Memory B cell (primary cell): ENCODE results near the gene CDH13.

Experiments used
- ATAC-seq: fragments of 150-1000 bp; cut with Tn5 transposase; 2 replicates; pipeline ENCODE4 v1.10.0; 2021; ENCODE audit warnings: low read depth, mild to moderate bottlenecking, moderate library complexity
- DNase-seq, 2 donors: peaks; one replicate each; pipeline ENCODE4 v3.0.0; 2022; ENCODE audit warnings: low spot score in 2 of 2
- H3K27ac Mint-ChIP-seq: one replicate; pipeline ENCODE4 v1.8.0; 2022; ENCODE audit warnings: mild to moderate bottlenecking, moderate library complexity, mixed read lengths
- H3K27me3 Mint-ChIP-seq: one replicate; pipeline ENCODE4 v1.8.0; 2022; ENCODE audit warnings: mixed read lengths
- H3K36me3 Mint-ChIP-seq: one replicate; pipeline ENCODE4 v1.8.0; 2022; ENCODE audit warnings: mild to moderate bottlenecking, mixed read lengths
- H3K4me1 Mint-ChIP-seq: one replicate; pipeline ENCODE4 v1.8.0; 2022; ENCODE audit warnings: mixed read lengths
- H3K4me3 Mint-ChIP-seq: one replicate; pipeline ENCODE4 v1.8.0; 2022; ENCODE audit warnings: mild to moderate bottlenecking, moderate library complexity, mixed read lengths
- H3K9me3 Mint-ChIP-seq: one replicate; pipeline ENCODE4 v1.8.0; 2022; ENCODE audit warnings: mixed read lengths

The CDH13 gene

GRCh38 chr16:82605863-82606620 is 20.7 kb upstream of the CDH13 start:
- ATAC-seq (no peak), DNase-seq (no peak)
- peaks cover 4% of the 10 kb centered on the region for H3K27me3 Mint-ChIP-seq
- no peaks in the 10 kb centered on the region for H3K4me1 Mint-ChIP-seq
- no peak overlapping the region for H3K27ac Mint-ChIP-seq
- H3K4me3 Mint-ChIP-seq, result no peak overlapping the region
- no peaks in the 10 kb centered on the region for H3K36me3 Mint-ChIP-seq
- no peaks in the 10 kb centered on the region for H3K9me3 Mint-ChIP-seq

DNA sequence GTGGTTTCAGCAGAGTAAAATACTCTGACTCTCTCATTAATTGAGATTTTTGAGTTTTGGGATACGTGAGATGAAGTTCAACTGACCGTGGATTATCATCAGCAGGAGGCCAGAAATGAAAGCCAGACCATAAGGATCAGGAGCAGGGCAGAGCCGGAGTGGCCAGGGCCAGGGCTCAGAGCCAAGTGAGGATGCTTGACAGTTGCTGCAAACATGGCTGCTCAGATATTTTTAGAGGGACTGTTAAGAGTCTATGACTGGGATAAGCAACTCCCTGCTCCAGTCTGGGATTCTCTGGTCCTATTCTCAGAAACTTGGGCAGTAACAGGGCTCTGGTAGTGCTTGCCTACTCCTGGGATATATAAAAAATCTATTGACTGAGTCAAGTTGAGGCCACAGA is 17.6 kb upstream of the CDH13 start:
- H3K4me3 Mint-ChIP-seq, result no peak overlapping the region

GRCh38 chr16:82612263-82612662 is 14.5 kb upstream of the CDH13 start:
- ATAC-seq (no peak), DNase-seq (no peak)
- Mint-ChIP-seq H3K36me3 (no peaks in the 10 kb centered on the region), H3K9me3 (no peaks in the 10 kb centered on the region), H3K27ac (no peak overlapping the region), H3K4me3 (no peak overlapping the region), H3K4me1 (no peaks in the 10 kb centered on the region), H3K27me3 (peaks cover 4% of the 10 kb centered on the region)

More for the DNA sequence above, 17.6 kb upstream of the CDH13 start:
- no peaks in the 10 kb centered on the region for H3K9me3 Mint-ChIP-seq
- no peaks in the 10 kb centered on the region for H3K4me1 Mint-ChIP-seq
- H3K27me3 Mint-ChIP-seq, result peaks cover 4% of the 10 kb centered on the region
- DNase-seq (no peak), ATAC-seq (no peak)
- no peaks in the 10 kb centered on the region for H3K36me3 Mint-ChIP-seq
- no peak overlapping the region for H3K27ac Mint-ChIP-seq

GRCh38 chr16:82616356-82616755 is 10.4 kb upstream of the CDH13 start:
- H3K27ac Mint-ChIP-seq, result no peak overlapping the region
- no peaks in the 10 kb centered on the region for H3K4me1 Mint-ChIP-seq
- H3K4me3 Mint-ChIP-seq, result no peak overlapping the region
- H3K9me3 Mint-ChIP-seq, result no peaks in the 10 kb centered on the region
- peaks cover 13% of the 10 kb centered on the region for H3K27me3 Mint-ChIP-seq
- DNase-seq (no peak), ATAC-seq (no peak)
- no peaks in the 10 kb centered on the region for H3K36me3 Mint-ChIP-seq

GRCh38 chr16:82621781-82622180 is 5.0 kb upstream of the CDH13 start:
- Mint-ChIP-seq H3K4me1 (no peaks in the 10 kb centered on the region), H3K36me3 (no peaks in the 10 kb centered on the region), H3K27ac (no peak overlapping the region), H3K9me3 (no peaks in the 10 kb centered on the region), H3K27me3 (peaks cover 29% of the 10 kb centered on the region), H3K4me3 (no peak overlapping the region)
- ATAC-seq (no peak), DNase-seq (no peak)

DNA sequence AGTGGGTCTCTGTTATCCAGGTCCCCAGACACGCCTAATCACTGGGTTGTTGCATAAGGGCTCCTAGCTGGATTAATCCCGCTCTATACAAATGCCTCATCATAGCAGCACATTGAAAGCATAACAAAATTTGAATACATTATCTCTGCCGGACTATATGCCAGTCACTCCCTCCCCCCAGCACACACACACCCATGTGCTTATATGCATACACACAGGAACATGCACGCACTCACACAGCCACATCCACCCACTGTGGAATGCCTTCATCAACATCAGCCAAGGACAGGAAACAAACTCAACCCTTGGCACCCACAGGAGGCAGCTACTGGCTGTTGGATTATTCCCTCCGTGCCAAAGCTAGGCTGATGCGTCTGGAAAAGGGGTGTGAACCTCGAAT is 3.5 kb upstream of the CDH13 start:
- no peaks in the 10 kb centered on the region for H3K36me3 Mint-ChIP-seq
- DNase-seq, result no peak
- H3K4me1 Mint-ChIP-seq, result no peaks in the 10 kb centered on the region
- H3K27me3 Mint-ChIP-seq, result peaks cover 29% of the 10 kb centered on the region
- no peak overlapping the region for H3K4me3 Mint-ChIP-seq
- no peak overlapping the region for H3K27ac Mint-ChIP-seq
- no peak for ATAC-seq
- no peaks in the 10 kb centered on the region for H3K9me3 Mint-ChIP-seq

- H3K4me1 Mint-ChIP-seq, result no peaks in the 10 kb centered on the region
- DNase-seq (no peak), ATAC-seq (no peak)
- H3K36me3 Mint-ChIP-seq, result no peaks in the 10 kb centered on the region
- no peak overlapping the region for H3K27ac Mint-ChIP-seq
- H3K9me3 Mint-ChIP-seq, result no peaks in the 10 kb centered on the region
- H3K27me3 Mint-ChIP-seq, result peaks cover 28% of the 10 kb centered on the region
- H3K4me3 Mint-ChIP-seq, result no peak overlapping the region
Observed at GRCh38 chr16:82625066-82625968, 1.5 kb upstream of the CDH13 start.

GRCh38 chr16:82628088-82628423 is 1.3 kb downstream of the CDH13 start:
- Mint-ChIP-seq H3K27ac (no peak overlapping the region), H3K4me1 (no peaks in the 10 kb centered on the region), H3K9me3 (no peaks in the 10 kb centered on the region), H3K36me3 (no peaks in the 10 kb centered on the region), H3K27me3 (peaks cover 20% of the 10 kb centered on the region), H3K4me3 (no peak overlapping the region)
- ATAC-seq (no peak), DNase-seq (no peak)

DNA sequence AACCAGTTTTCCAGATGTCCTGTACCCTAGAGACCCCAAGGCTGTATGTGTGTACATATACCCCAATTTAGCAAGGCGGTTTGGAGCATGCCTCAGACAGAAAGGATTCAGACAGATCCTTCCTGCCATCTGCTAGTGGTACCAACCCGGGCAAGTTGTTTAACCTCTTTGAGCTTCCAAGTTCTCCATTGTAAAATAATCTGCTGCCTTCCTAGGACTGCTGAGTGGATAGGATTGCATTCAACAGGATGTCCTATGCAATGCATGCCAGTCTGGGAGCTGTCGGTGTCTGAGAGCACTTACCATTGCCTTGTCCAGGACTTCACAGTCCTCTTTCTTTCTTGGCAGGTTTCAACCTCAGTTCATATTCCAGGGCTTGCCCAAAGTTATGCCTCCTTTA is 1.9 kb downstream of the CDH13 start:
- no peak overlapping the region for H3K27ac Mint-ChIP-seq
- H3K27me3 Mint-ChIP-seq, result peaks cover 20% of the 10 kb centered on the region
- no peak overlapping the region for H3K4me3 Mint-ChIP-seq
- DNase-seq (no peak), ATAC-seq (no peak)
- no peaks in the 10 kb centered on the region for H3K9me3 Mint-ChIP-seq
- H3K4me1 Mint-ChIP-seq, result no peaks in the 10 kb centered on the region
- no peaks in the 10 kb centered on the region for H3K36me3 Mint-ChIP-seq

DNA sequence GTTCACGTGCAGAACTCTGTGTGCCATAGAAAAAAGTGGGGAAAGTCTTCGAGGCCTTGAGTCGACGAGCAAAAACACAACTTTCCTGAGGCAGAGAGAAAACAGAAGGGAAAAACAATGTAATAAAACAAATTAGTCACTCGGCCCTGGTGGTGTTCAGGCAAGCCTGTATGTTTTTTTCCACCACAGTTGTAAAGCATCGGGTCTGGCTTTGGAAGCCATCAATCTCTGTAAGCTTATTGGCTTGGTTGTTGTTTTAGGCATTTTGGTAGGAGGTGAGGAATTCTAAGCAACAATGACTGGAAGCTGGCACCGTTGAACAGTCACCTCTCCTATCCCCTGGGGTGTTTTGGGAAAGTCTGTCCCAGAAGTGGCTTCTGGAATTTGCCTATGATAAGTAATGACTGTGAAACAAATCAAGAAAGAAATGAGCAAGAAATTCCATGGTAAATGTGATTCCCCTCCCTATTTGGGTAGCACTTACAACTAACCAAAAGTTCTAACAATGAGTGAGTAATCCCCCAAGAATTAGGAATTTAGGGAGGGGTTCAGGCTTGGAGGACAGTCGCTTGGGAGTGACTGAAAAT is 2.8 kb downstream of the CDH13 start:
- Mint-ChIP-seq H3K27me3 (peaks cover 17% of the 10 kb centered on the region), H3K36me3 (no peaks in the 10 kb centered on the region), H3K9me3 (no peaks in the 10 kb centered on the region), H3K4me1 (no peaks in the 10 kb centered on the region), H3K27ac (no peak overlapping the region), H3K4me3 (no peak overlapping the region)
- DNase-seq (no peak), ATAC-seq (no peak)

GRCh38 chr16:82630219-82630618 is 3.5 kb downstream of the CDH13 start:
- Mint-ChIP-seq H3K4me3 (no peak overlapping the region), H3K27me3 (peaks cover 17% of the 10 kb centered on the region), H3K36me3 (no peaks in the 10 kb centered on the region), H3K9me3 (no peaks in the 10 kb centered on the region), H3K27ac (no peak overlapping the region), H3K4me1 (no peaks in the 10 kb centered on the region)
- DNase-seq (no peak), ATAC-seq (no peak)

- ATAC-seq, result no peak
- no peak for DNase-seq
- no peaks in the 10 kb centered on the region for H3K36me3 Mint-ChIP-seq
- H3K9me3 Mint-ChIP-seq, result no peaks in the 10 kb centered on the region
- peaks cover 15% of the 10 kb centered on the region for H3K27me3 Mint-ChIP-seq
- no peaks in the 10 kb centered on the region for H3K4me1 Mint-ChIP-seq
- H3K27ac Mint-ChIP-seq, result no peak overlapping the region
- H3K4me3 Mint-ChIP-seq, result no peak overlapping the region
Observed at GRCh38 chr16:82630688-82631087, 3.9 kb downstream of the CDH13 start.

DNA sequence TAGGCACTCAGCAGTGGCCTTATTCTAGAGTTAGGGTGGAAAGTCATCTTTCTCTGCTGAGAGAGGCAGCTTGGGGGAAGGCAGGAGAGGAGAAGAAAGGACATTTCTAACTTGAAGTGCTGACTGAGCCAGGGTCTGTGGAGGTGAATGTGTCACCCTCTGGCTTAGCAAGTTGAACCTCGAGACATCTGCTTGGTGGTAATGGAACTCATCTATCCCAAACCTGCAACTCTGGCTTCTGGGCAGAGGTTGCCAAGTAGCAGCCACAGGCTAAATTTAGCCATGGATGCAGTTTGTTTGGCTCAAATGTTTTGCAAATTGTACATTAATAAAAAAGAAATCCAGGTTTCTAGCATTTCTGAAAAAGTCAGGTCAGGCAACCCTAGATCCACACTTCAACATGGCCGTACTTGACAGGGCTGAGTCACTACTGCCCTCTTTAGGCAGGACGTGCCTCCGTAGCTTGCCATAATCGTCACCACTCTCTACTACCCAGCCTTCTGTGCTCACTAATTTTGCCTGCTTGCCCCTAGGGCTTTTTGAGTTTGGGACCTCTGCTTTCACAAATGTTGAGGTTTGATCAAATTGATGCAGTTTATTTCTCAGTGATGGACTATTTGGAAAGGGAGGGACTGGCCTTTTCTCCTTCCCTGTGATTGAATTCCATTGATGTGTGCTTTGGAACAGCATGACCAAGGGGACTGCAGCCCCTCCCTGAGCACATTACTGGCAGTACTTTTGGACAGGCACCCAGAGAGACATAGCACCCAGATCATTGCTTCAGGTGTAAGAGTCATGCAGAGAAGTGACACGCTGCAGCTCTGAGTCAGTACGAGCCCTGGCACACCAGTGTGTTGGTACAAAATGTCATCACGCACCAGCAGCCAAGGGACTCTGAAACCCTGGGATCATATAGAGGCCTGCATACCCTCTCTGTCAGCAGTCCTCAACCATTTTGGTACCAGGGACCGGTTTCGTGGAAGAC is 5.2 kb downstream of the CDH13 start:
- no peak overlapping the region for H3K4me3 Mint-ChIP-seq
- ATAC-seq, result no peak
- H3K4me1 Mint-ChIP-seq, result no peaks in the 10 kb centered on the region
- no peak overlapping the region for H3K27ac Mint-ChIP-seq
- DNase-seq, result no peak
- peaks cover 13% of the 10 kb centered on the region for H3K27me3 Mint-ChIP-seq
- no peaks in the 10 kb centered on the region for H3K36me3 Mint-ChIP-seq
- H3K9me3 Mint-ChIP-seq, result no peaks in the 10 kb centered on the region
